ENCODE data around the gene EHBP1. TPM values are rescaled to one million over a fixed set of nuclear protein-coding genes. Genes with fewer than 3 reads are reported as not detected.

The EHBP1 gene
- total RNA-seq, 5 donors from 2014 or later (not counting 1 experiment from before 2014, with no cell fraction given), result 22.1 to 28.7 (median 26.1) TPM

- POLR2A ChIA-PET, result no interaction called here
- H3K9me3 Mint-ChIP-seq, result peaks cover 0 to 2% (median 0%) of the 10 kb centered on the region in 3 donors
- H3K4me1 Mint-ChIP-seq, result no peaks in the 10 kb centered on the region
- Histone ChIP-seq H3K27me3 (replicated peaks in 1 of 2; ENCODE audit: control insufficient read depth in 2 of 2, extremely low read depth in 1 of 2, insufficient read depth in 2 of 2, low read length in 1 of 2) (no peaks in the 10 kb centered on the region), H3K4me1 (ENCODE audit: control insufficient read depth in 1 of 2, extremely low read depth in 1 of 2, insufficient read depth in 2 of 2, low read length in 2 of 2) (no peaks in the 10 kb centered on the region), H3K36me3 (ENCODE audit: control insufficient read depth in 2 of 2, extremely low read depth in 1 of 2, insufficient read depth in 1 of 2, low read length in 1 of 2) (no peaks in the 10 kb centered on the region), H3K27ac (ENCODE audit: low read length) (no peak overlapping the region), H3K9me3 (no peaks in the 10 kb centered on the region), H3K4me3 (ENCODE audit: control insufficient read depth in 1 of 2, extremely low read depth in 1 of 2, low read length in 1 of 2) (no peak overlapping the region)
- no peak overlapping the region for H3K4me3 Mint-ChIP-seq
- peaks cover 15 to 33% of the 10 kb centered on the region in 2 donors for H3K27me3 Mint-ChIP-seq
- no CpG with 5 or more reads among the region's 4 CpGs for WGBS (ENCODE audit: insufficient coverage)
- no peaks in the 10 kb centered on the region for H3K36me3 Mint-ChIP-seq
- CTCF ChIA-PET, result no interaction called here
- DNase-seq (no peak), ATAC-seq (replicated peaks in 1 of 4) (no peak)
- no peak overlapping the region for H3K27ac Mint-ChIP-seq
Measured at GRCh38 chr2:63078852-63079606, 373.5 kb downstream of the EHBP1 start.

GRCh38 chr2:63081404-63081803, 375.9 kb downstream of the EHBP1 start:
- Mint-ChIP-seq H3K36me3 (no peaks in the 10 kb centered on the region), H3K4me3 (no peak overlapping the region), H3K4me1 (no peaks in the 10 kb centered on the region), H3K9me3 (peaks cover 0 to 2% (median 0%) of the 10 kb centered on the region in 3 donors), H3K27me3 (peaks cover 25 to 30% of the 10 kb centered on the region in 2 donors), H3K27ac (no peak overlapping the region)
- Histone ChIP-seq H3K4me3 (ENCODE audit: control insufficient read depth in 1 of 2, extremely low read depth in 1 of 2, low read length in 1 of 2) (no peak overlapping the region), H3K36me3 (ENCODE audit: control insufficient read depth in 2 of 2, extremely low read depth in 1 of 2, insufficient read depth in 1 of 2, low read length in 1 of 2) (no peaks in the 10 kb centered on the region), H3K4me1 (ENCODE audit: control insufficient read depth in 1 of 2, extremely low read depth in 1 of 2, insufficient read depth in 2 of 2, low read length in 2 of 2) (no peaks in the 10 kb centered on the region), H3K27me3 (replicated peaks in 1 of 2; ENCODE audit: control insufficient read depth in 2 of 2, extremely low read depth in 1 of 2, insufficient read depth in 2 of 2, low read length in 1 of 2) (no peaks in the 10 kb centered on the region), H3K27ac (ENCODE audit: low read length) (no peak overlapping the region), H3K9me3 (no peaks in the 10 kb centered on the region)
- no peak for ATAC-seq (replicated peaks in 1 of 4)
- DNase-seq, result no peak
- ChIA-PET POLR2A (no interaction called here), CTCF (no interaction called here)
- 67% methylated on average over 3 of the region's 4 CpGs for WGBS (ENCODE audit: insufficient coverage)

- ATAC-seq (replicated peaks in 1 of 4) (no peak), DNase-seq (no peak)
- H3K27ac Mint-ChIP-seq, result no peak overlapping the region
- H3K27me3 Mint-ChIP-seq, result peaks cover 8 to 14% of the 10 kb centered on the region in 2 donors
- ChIA-PET POLR2A (no interaction called here), CTCF (no interaction called here)
- H3K36me3 Mint-ChIP-seq, result no peaks in the 10 kb centered on the region
- H3K36me3 ChIP-seq (ENCODE audit: control insufficient read depth in 2 of 2, extremely low read depth in 1 of 2, insufficient read depth in 1 of 2, low read length in 1 of 2), result no peaks in the 10 kb centered on the region
- no CpG with 5 or more reads among the region's 1 CpG for WGBS (ENCODE audit: insufficient coverage)
- H3K27ac ChIP-seq (ENCODE audit: low read length), result no peak overlapping the region
- no peaks in the 10 kb centered on the region for H3K9me3 Mint-ChIP-seq
- H3K9me3 ChIP-seq, result no peaks in the 10 kb centered on the region
- H3K4me1 Mint-ChIP-seq, result no peaks in the 10 kb centered on the region
- no peak overlapping the region for H3K4me3 ChIP-seq (ENCODE audit: control insufficient read depth in 1 of 2, extremely low read depth in 1 of 2, low read length in 1 of 2)
- no peak overlapping the region for H3K4me3 Mint-ChIP-seq
- no peaks in the 10 kb centered on the region for H3K27me3 ChIP-seq (replicated peaks in 1 of 2; ENCODE audit: control insufficient read depth in 2 of 2, extremely low read depth in 1 of 2, insufficient read depth in 2 of 2, low read length in 1 of 2)
- H3K4me1 ChIP-seq (ENCODE audit: control insufficient read depth in 1 of 2, extremely low read depth in 1 of 2, insufficient read depth in 2 of 2, low read length in 2 of 2), result no peaks in the 10 kb centered on the region
Measured at GRCh38 chr2:63086687-63087086, 381.2 kb downstream of the EHBP1 start.

GRCh38 chr2:63092401-63092800, 386.9 kb downstream of the EHBP1 start:
- H3K4me3 Mint-ChIP-seq, result no peak overlapping the region
- no peaks in the 10 kb centered on the region for H3K4me1 Mint-ChIP-seq
- Histone ChIP-seq H3K4me1 (ENCODE audit: control insufficient read depth in 1 of 2, extremely low read depth in 1 of 2, insufficient read depth in 2 of 2, low read length in 2 of 2) (no peaks in the 10 kb centered on the region), H3K9me3 (no peaks in the 10 kb centered on the region), H3K36me3 (ENCODE audit: control insufficient read depth in 2 of 2, extremely low read depth in 1 of 2, insufficient read depth in 1 of 2, low read length in 1 of 2) (no peaks in the 10 kb centered on the region), H3K27ac (ENCODE audit: low read length) (no peak overlapping the region), H3K4me3 (ENCODE audit: control insufficient read depth in 1 of 2, extremely low read depth in 1 of 2, low read length in 1 of 2) (no peak overlapping the region), H3K27me3 (replicated peaks in 1 of 2; ENCODE audit: control insufficient read depth in 2 of 2, extremely low read depth in 1 of 2, insufficient read depth in 2 of 2, low read length in 1 of 2) (no peaks in the 10 kb centered on the region)
- no peak overlapping the region for H3K27ac Mint-ChIP-seq
- no peak for ATAC-seq (replicated peaks in 1 of 4)
- no peaks in the 10 kb centered on the region for H3K9me3 Mint-ChIP-seq
- POLR2A ChIA-PET, result no interaction called here
- H3K36me3 Mint-ChIP-seq, result no peaks in the 10 kb centered on the region
- WGBS (ENCODE audit: insufficient coverage), result no CpG with 5 or more reads among the region's 1 CpG
- CTCF ChIA-PET, result no interaction called here
- no peak for DNase-seq
- peaks cover 0 to 16% of the 10 kb centered on the region in 2 donors for H3K27me3 Mint-ChIP-seq

GRCh38 chr2:63092857-63093256, 387.3 kb downstream of the EHBP1 start:
- Histone ChIP-seq H3K27me3 (replicated peaks in 1 of 2; ENCODE audit: control insufficient read depth in 2 of 2, extremely low read depth in 1 of 2, insufficient read depth in 2 of 2, low read length in 1 of 2) (no peaks in the 10 kb centered on the region), H3K4me1 (ENCODE audit: control insufficient read depth in 1 of 2, extremely low read depth in 1 of 2, insufficient read depth in 2 of 2, low read length in 2 of 2) (no peaks in the 10 kb centered on the region), H3K36me3 (ENCODE audit: control insufficient read depth in 2 of 2, extremely low read depth in 1 of 2, insufficient read depth in 1 of 2, low read length in 1 of 2) (no peaks in the 10 kb centered on the region), H3K27ac (ENCODE audit: low read length) (no peak overlapping the region), H3K4me3 (ENCODE audit: control insufficient read depth in 1 of 2, extremely low read depth in 1 of 2, low read length in 1 of 2) (no peak overlapping the region), H3K9me3 (no peaks in the 10 kb centered on the region)
- POLR2A ChIA-PET, result no interaction called here
- Mint-ChIP-seq H3K36me3 (no peaks in the 10 kb centered on the region), H3K27ac (no peak overlapping the region), H3K9me3 (no peaks in the 10 kb centered on the region), H3K4me3 (no peak overlapping the region), H3K27me3 (peaks cover 0 to 16% of the 10 kb centered on the region in 2 donors), H3K4me1 (no peaks in the 10 kb centered on the region)
- DNase-seq (no peak), ATAC-seq (replicated peaks in 1 of 4) (no peak)
- CTCF ChIA-PET, result no interaction called here
- no CpG with 5 or more reads among the region's 1 CpG for WGBS (ENCODE audit: insufficient coverage)

GRCh38 chr2:63093502-63093901, 388.0 kb downstream of the EHBP1 start:
- DNase-seq, result no peak
- ChIA-PET CTCF (no interaction called here), POLR2A (no interaction called here)
- Mint-ChIP-seq H3K27ac (no peak overlapping the region), H3K4me1 (no peaks in the 10 kb centered on the region), H3K27me3 (peaks cover 0 to 16% of the 10 kb centered on the region in 2 donors), H3K36me3 (no peaks in the 10 kb centered on the region), H3K4me3 (no peak overlapping the region), H3K9me3 (no peaks in the 10 kb centered on the region)
- Histone ChIP-seq H3K27ac (ENCODE audit: low read length) (no peak overlapping the region), H3K4me1 (ENCODE audit: control insufficient read depth in 1 of 2, extremely low read depth in 1 of 2, insufficient read depth in 2 of 2, low read length in 2 of 2) (no peaks in the 10 kb centered on the region), H3K4me3 (ENCODE audit: control insufficient read depth in 1 of 2, extremely low read depth in 1 of 2, low read length in 1 of 2) (no peak overlapping the region), H3K9me3 (no peaks in the 10 kb centered on the region), H3K36me3 (ENCODE audit: control insufficient read depth in 2 of 2, extremely low read depth in 1 of 2, insufficient read depth in 1 of 2, low read length in 1 of 2) (no peaks in the 10 kb centered on the region), H3K27me3 (replicated peaks in 1 of 2; ENCODE audit: control insufficient read depth in 2 of 2, extremely low read depth in 1 of 2, insufficient read depth in 2 of 2, low read length in 1 of 2) (no peaks in the 10 kb centered on the region)
- ATAC-seq (replicated peaks in 1 of 4), result no peak
- WGBS (ENCODE audit: insufficient coverage), result no CpG with 5 or more reads among the region's 1 CpG

Data from T-cell (primary cell).